Esophagus muscularis mucosa (tissue), 4 donors: Measurements from ENCODE around the gene CELF5. TPM values are rescaled to one million over a fixed set of nuclear protein-coding genes. Genes with fewer than 3 reads are reported as not detected.
"Not testable (repeated sequence)": the region's sequence is repeated elsewhere in the genome, so short reads cannot be mapped to it uniquely, and the experiment has no call there.

Experiments used
- DNase-seq: peaks from one replicate; pipeline ENCODE4 v3.0.0-alpha.2; 2017; ENCODE audit errors: extremely low spot score
- H3K27ac ChIP-seq, 4 donors: fragments of 200-600 bp; sonication (generic); replicated peaks in 1 of 4; 1 replicate in 3 of 4; 2 replicates in 1 of 4; pipeline ENCODE4 v1.5.1; 2016 to 2019; ENCODE audit warnings: mild to moderate bottlenecking in 1 of 4
- H3K27me3 ChIP-seq, 4 donors: fragments of 200-600 bp; sonication (generic); one replicate each; pipeline versions ENCODE4 v1.5.1 to v1.6.0; 2016 to 2019
- H3K36me3 ChIP-seq, 4 donors: fragments of 200-600 bp; sonication (generic); one replicate each; pipeline ENCODE4 v1.5.1; 2016 to 2019
- H3K4me1 ChIP-seq, 4 donors: fragments of 200-600 bp; sonication (generic); one replicate each; pipeline ENCODE4 v1.5.1; 2016 to 2019
- H3K4me3 ChIP-seq, 4 donors: fragments of 200-600 bp; sonication (generic); 1 replicate in 2 of 4; 2 replicates in 2 of 4; pipeline ENCODE4 v1.5.1; 2016 to 2019; ENCODE audit warnings: mild to moderate bottlenecking in 4 of 4, moderate library complexity in 1 of 4
- H3K9me3 ChIP-seq, 4 donors: fragments of 200-600 bp; sonication (generic); 1 replicate in 3 of 4; 2 replicates in 1 of 4; pipeline ENCODE4 v1.5.1; 2016 to 2019
- EP300 ChIP-seq: sonication (generic); formaldehyde crosslinking; IDR thresholded peaks from one replicate; pipeline ENCODE4 v1.6.1; 2017; ENCODE audit warnings: antibody characterized with exemption
- POLR2A ChIP-seq: fragments of 450-650 bp; IDR thresholded peaks from one replicate; pipeline ENCODE4 v1.6.1; 2017; ENCODE audit warnings: antibody characterized with exemption, moderate library complexity, mild to moderate bottlenecking, low read depth
- POLR2AphosphoS5 ChIP-seq, 2 donors: sonication (generic); formaldehyde crosslinking; IDR thresholded peaks; one replicate each; pipeline ENCODE4 v1.6.1; 2017; ENCODE audit warnings: antibody characterized with exemption in 2 of 2
- WGBS: methylation state at CpG from one replicate; pipeline ENCODE4 v1.1.5; 2018; 5-methylcytosine and 5-hydroxymethylcytosine counted together
- intact Hi-C: fragments of 100-400 bp; cut with DNase I; formaldehyde crosslinking; loops from one replicate; pipeline ENCODE4 v1.15.1; 2023
- total RNA-seq, 4 donors: library from RNA; depleted of rRNA; stranded (reverse); fragments of >200 nt; gene quantifications; one replicate each; pipeline versions ENCODE4 v1.1.0 to v1.2.1, GENCODE V29; 2016
- TF ChIP-seq, protein P1 (sequence below), 3 experiments: fragments of 200-600 bp in 2 of 3; fragments of 450-650 bp in 1 of 3; sonication (generic) in 2 of 3; IDR thresholded peaks; one replicate each; pipeline ENCODE4 v1.5.1; 2017 to 2019; ENCODE audit warnings: antibody characterized with exemption in 3 of 3, mild to moderate bottlenecking in 2 of 3, moderate library complexity in 1 of 3

Gene CELF5
- total RNA-seq, 4 donors from 2014 or later: 0.17 TPM; not detected in 3

GRCh38 chr19:3188627-3189596 is 35.5 kb upstream of the CELF5 start:
- intact Hi-C loops: no loop called here
- H3K4me3 ChIP-seq: no peak overlapping the region
- H3K36me3 ChIP-seq: peaks cover 0 to 37% (median 29%) of the 10 kb centered on the region in 4 donors
- TF ChIP-seq POLR2A (no peak), POLR2AphosphoS5 (IDR thresholded peaks at IDR 0.05) (no peak), EP300 (no peak)
- TF ChIP-seq, protein P1, sequence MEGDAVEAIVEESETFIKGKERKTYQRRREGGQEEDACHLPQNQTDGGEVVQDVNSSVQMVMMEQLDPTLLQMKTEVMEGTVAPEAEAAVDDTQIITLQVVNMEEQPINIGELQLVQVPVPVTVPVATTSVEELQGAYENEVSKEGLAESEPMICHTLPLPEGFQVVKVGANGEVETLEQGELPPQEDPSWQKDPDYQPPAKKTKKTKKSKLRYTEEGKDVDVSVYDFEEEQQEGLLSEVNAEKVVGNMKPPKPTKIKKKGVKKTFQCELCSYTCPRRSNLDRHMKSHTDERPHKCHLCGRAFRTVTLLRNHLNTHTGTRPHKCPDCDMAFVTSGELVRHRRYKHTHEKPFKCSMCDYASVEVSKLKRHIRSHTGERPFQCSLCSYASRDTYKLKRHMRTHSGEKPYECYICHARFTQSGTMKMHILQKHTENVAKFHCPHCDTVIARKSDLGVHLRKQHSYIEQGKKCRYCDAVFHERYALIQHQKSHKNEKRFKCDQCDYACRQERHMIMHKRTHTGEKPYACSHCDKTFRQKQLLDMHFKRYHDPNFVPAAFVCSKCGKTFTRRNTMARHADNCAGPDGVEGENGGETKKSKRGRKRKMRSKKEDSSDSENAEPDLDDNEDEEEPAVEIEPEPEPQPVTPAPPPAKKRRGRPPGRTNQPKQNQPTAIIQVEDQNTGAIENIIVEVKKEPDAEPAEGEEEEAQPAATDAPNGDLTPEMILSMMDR (IDR thresholded peaks at IDR 0.05): no peak
- H3K27me3 ChIP-seq: no peaks in the 10 kb centered on the region
- WGBS: 90% methylated on average over 29 of the region's 35 CpGs
- H3K27ac ChIP-seq: no peak overlapping the region
- H3K4me1 ChIP-seq: peaks cover 16 to 51% (median 37%) of the 10 kb centered on the region in 4 donors
- no peak for DNase-seq
- H3K9me3 ChIP-seq: no peaks in the 10 kb centered on the region

DNA sequence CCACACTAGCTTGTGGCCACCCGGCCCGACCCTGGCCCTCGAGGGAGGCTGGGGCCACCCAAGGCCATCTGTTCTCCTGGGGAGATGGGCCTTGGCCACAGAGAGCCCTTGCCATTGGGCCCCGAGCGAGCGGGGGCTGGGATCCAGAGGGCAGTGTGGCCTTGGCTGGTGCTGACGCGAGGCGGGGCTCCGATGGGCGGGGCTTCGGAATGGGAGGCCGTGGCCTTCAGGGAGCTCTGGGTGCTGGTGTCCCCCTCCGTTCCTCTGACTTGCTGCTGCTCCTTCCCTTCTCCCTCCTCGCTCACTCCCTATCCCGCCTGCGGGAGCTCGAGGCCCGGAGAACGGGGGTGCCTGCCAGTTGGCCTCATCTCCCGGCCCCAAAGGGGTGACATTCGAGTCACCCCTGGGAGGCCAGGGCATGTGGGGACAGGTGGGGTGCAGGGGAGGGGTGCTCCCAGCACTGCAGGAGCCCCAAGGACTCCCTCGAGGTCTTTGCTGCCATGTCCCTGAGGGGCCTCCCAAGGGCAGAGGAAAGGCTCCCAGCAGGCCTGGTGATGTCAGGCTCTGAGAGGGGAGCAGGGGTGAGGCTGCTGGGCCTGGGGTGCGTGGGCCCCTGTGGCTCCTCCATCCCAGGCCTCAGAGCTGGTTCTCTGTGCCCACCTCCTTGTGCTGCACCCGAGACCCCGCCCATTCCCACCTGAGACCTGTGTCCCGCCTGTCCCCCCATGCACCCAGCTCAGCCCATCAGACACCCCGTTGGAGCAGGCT is 34.6 kb upstream of the CELF5 start:
- DNase-seq: no peak
- intact Hi-C loops: no loop called here
- peaks cover 16 to 47% (median 33%) of the 10 kb centered on the region in 4 donors for H3K4me1 ChIP-seq
- no peak overlapping the region for H3K4me3 ChIP-seq
- peaks cover 0 to 42% (median 33%) of the 10 kb centered on the region in 4 donors for H3K36me3 ChIP-seq
- H3K27ac ChIP-seq: no peak overlapping the region
- no peaks in the 10 kb centered on the region for H3K27me3 ChIP-seq
- WGBS: 83% methylated on average over 19 of the region's 28 CpGs
- TF ChIP-seq, protein P1 (IDR thresholded peaks at IDR 0.05): no peak
- TF ChIP-seq POLR2A (no peak), EP300 (no peak), POLR2AphosphoS5 (IDR thresholded peaks at IDR 0.05) (no peak)
- H3K9me3 ChIP-seq: no peaks in the 10 kb centered on the region

- Histone ChIP-seq H3K9me3 (no peaks in the 10 kb centered on the region), H3K27me3 (no peaks in the 10 kb centered on the region), H3K4me3 (no peak overlapping the region), H3K4me1 (peaks cover 16 to 43% (median 30%) of the 10 kb centered on the region in 4 donors), H3K27ac (no peak overlapping the region), H3K36me3 (peaks cover 0 to 42% (median 34%) of the 10 kb centered on the region in 4 donors)
- intact Hi-C loops: no loop called here
- 96% methylated on average over 18 of the region's 18 CpGs for WGBS
- DNase-seq: no peak
- TF ChIP-seq POLR2A (no peak), POLR2AphosphoS5 (IDR thresholded peaks at IDR 0.05) (no peak), EP300 (no peak)
- TF ChIP-seq, protein P1 (IDR thresholded peaks at IDR 0.05): no peak
Observed at GRCh38 chr19:3190470-3190770, 34.0 kb upstream of the CELF5 start.

DNA sequence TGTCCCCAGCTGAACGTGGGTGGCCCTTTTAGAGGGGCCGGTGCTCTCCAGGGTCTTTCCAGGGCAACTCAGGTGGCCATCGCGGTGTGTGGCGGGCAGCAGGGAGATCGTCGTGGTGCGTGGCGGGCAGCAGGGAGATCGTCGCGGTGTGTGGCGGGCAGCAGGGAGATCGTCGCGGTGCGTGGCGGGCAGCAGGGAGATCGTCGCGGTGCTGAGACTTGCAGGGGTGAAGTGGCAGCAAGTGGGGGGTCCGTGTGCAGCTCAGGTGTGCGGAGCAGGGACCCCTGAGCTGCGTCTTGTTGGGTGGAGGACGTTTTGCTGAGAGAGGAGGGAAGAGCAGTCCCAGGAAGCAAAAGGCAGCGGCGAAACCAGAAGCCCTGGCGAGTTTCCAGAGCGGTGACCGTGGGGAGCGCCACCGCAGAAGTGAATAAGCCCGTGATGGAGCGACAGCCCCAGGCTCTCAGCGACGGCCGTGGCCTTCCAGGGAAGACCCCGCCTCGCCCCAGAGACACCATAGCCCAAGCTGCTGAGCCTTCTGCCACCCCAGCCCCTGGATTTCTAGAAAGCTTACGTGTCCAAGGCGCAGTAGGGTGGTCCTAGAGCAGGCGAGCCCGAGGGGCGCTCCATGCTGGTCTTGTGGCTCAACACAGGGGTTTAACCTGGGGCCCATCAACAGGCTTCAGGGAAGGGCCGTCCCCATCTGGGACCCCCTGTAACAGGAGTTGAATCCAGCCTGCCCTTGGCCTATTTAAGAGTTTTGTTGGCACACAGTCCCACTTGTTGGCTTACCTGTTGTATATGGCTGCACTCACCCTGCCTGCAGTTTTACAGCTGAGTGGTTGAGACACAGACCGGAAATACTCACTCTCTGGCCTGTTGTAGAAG is 33.3 kb upstream of the CELF5 start:
- Histone ChIP-seq H3K4me3 (no peak overlapping the region), H3K27me3 (no peaks in the 10 kb centered on the region), H3K36me3 (peaks cover 0 to 49% (median 40%) of the 10 kb centered on the region in 4 donors), H3K27ac (no peak overlapping the region), H3K4me1 (peaks cover 16 to 41% (median 29%) of the 10 kb centered on the region in 4 donors), H3K9me3 (no peaks in the 10 kb centered on the region)
- 90% methylated on average over 40 of the region's 46 CpGs for whole genome bisulfite sequencing
- no peak for DNase-seq
- TF ChIP-seq POLR2A (no peak), POLR2AphosphoS5 (IDR thresholded peaks at IDR 0.05) (no peak), EP300 (no peak)
- TF ChIP-seq, protein P1 (IDR thresholded peaks at IDR 0.05): no peak
- intact Hi-C loops: no loop called here

- H3K4me3 ChIP-seq, DNase-seq, intact Hi-C loops, H3K9me3 ChIP-seq, H3K27ac ChIP-seq, H3K27me3 ChIP-seq: not testable (repeated sequence)
- Histone ChIP-seq H3K36me3 (peaks cover 0 to 55% (median 46%) of the 10 kb centered on the region in 4 donors), H3K4me1 (peaks cover 13 to 35% (median 23%) of the 10 kb centered on the region in 4 donors)
- 90% methylated on average over 12 of the region's 12 CpGs for WGBS
Observed at GRCh38 chr19:3191806-3192104, 32.7 kb upstream of the CELF5 start.
